ENCODE data around the gene FZD8.

Gene FZD8

GRCh38 chr10:35607475-35608327 is 34.4 kb downstream of the FZD8 start (continued):
- no peak for TF ChIP-seq ZNF148 (tag by site-specific recombination; IDR thresholded peaks at IDR 0.05; ENCODE audit: borderline replicate concordance)
- no peak for TF ChIP-seq ZFHX2 (tag by site-specific recombination; conservative IDR thresholded peaks at IDR 0.05)
- no peak for TF ChIP-seq ZNF132 (tag by site-specific recombination; IDR thresholded peaks at IDR 0.05; ENCODE audit: borderline replicate concordance)
- TF ChIP-seq ZNF777 (tag by site-specific recombination; IDR thresholded peaks at IDR 0.05; ENCODE audit: borderline replicate concordance), result no peak
- TF ChIP-seq ZBTB1 (tag by site-specific recombination; IDR thresholded peaks at IDR 0.05), result no peak

- Histone ChIP-seq H3K27ac (ENCODE audit: extremely low read depth, low read depth, low read length) (no peak overlapping the region), H3K36me3 (ENCODE audit: control insufficient read depth in 2 of 2, insufficient read depth in 1 of 2, low read length in 2 of 2) (no peaks in the 10 kb centered on the region), H3K9me3 (ENCODE audit: control insufficient read depth, insufficient read depth, low read depth, low read length) (no peaks in the 10 kb centered on the region), H3K4me1 (ENCODE audit: control insufficient read depth, insufficient read depth, low read length) (no peaks in the 10 kb centered on the region), H3K4me3 (ENCODE audit: low read depth, low read length) (no peak overlapping the region)
- TF ChIP-seq ZNF239 (tag by site-specific recombination; IDR thresholded peaks at IDR 0.05), result no peak
- TF ChIP-seq PRDM6 (tag by site-specific recombination; IDR thresholded peaks at IDR 0.05), result 0 out of 2 replicates have a peak, but pooled peaks have one; percentile 10
- ChIA-PET POLR2A (no interaction called here), CTCF (interaction anchor here (0.7 to 2.1 kb wide), 3 partner anchors 25 to 227 kb away, joined by 3 to 5 read pairs (median 3); no protein-coding TSS in a partner anchor)
Measured at GRCh38 chr10:35606430-35606829, 35.7 kb downstream of the FZD8 start.

- CTCF ChIA-PET, result interaction anchor here (1.3 kb wide), 1 partner anchor 9 kb away, joined by 4 read pairs; no protein-coding TSS in a partner anchor
- POLR2A ChIA-PET, result no interaction called here
- no peak for TF ChIP-seq ZNF23 (tag by site-specific recombination; IDR thresholded peaks at IDR 0.05; ENCODE audit: borderline replicate concordance)
- no peak for TF ChIP-seq ZNF529 (tag by site-specific recombination; IDR thresholded peaks at IDR 0.05; ENCODE audit: insufficient replicate concordance)
- TF ChIP-seq WT1 (tag by site-specific recombination; IDR thresholded peaks at IDR 0.05), result no peak
- TF ChIP-seq ZNF2 (tag by site-specific recombination; IDR thresholded peaks at IDR 0.05), result no peak
- no peak for TF ChIP-seq ZNF580 (tag by site-specific recombination; IDR thresholded peaks at IDR 0.05)
- TF ChIP-seq ZNF394 (tag by site-specific recombination; IDR thresholded peaks at IDR 0.05; ENCODE audit: borderline replicate concordance), result no peak
- TF ChIP-seq CTCF (tag by site-specific recombination; IDR thresholded peaks at IDR 0.05), result no peak
- no peak for TF ChIP-seq KLF16 (tag by site-specific recombination; IDR thresholded peaks at IDR 0.05)
Measured at GRCh38 chr10:35605191-35605590, 36.9 kb downstream of the FZD8 start, which contains the start of gene GJD4. Gene GJD4, plus strand, starts transcription at chr10:35605341. Its CDS starts 227 bp downstream, at chr10:35605568.

More at GRCh38 chr10:35605191-35605590, 36.9 kb downstream of the FZD8 start, which contains the start of gene GJD4:
- no peaks in the 10 kb centered on the region for H3K4me1 ChIP-seq (ENCODE audit: control insufficient read depth, insufficient read depth, low read length)
- no peaks in the 10 kb centered on the region for H3K36me3 ChIP-seq (ENCODE audit: control insufficient read depth in 2 of 2, insufficient read depth in 1 of 2, low read length in 2 of 2)
- H3K9me3 ChIP-seq (ENCODE audit: control insufficient read depth, insufficient read depth, low read depth, low read length), result no peaks in the 10 kb centered on the region
- H3K27ac ChIP-seq (ENCODE audit: extremely low read depth, low read depth, low read length), result no peak within 1 kb of the TSS
- H3K4me3 ChIP-seq (ENCODE audit: low read depth, low read length), result no peak within 1 kb of the TSS
